GM21786 (cell line): ENCODE measurements around the gene CPTP.

Experiments used
- ATAC-seq: cut with Tn5 transposase; IDR thresholded peaks from one replicate; pipeline ENCODE4 v1.9.1; 2021; ENCODE audit not compliant: unreplicated experiment

The CPTP gene

GRCh38 chr1:1317420-1317819 is 7.2 kb upstream of the CPTP start:
- no peak for ATAC-seq

DNA sequence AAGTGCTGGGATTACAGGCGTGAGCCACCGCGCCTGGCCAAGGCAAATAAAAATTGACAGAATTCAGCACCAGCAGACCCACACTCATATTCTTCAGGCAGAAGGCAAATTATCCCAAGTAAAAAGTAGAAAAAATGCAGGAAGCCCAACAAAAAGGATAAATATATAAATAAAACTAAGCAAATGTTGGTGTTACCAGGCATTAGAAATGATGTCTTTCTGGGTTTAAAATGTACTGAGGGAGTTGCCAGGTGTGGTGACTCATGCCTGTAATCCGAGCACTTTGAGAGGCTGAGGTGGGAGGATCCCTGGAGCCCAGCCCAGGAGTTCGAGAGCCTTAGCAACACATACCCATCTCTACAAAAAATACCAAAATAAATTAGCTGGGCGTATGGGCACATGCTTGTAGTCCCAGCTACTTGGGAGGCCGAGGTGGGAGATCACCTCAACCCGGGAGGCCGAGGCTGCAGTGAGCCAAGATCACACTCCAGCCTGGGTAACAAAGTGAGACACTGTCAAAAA is 6.4 kb upstream of the CPTP start:
- ATAC-seq = no peak

GRCh38 chr1:1318777-1319645 is 5.6 kb upstream of the CPTP start:
- ATAC-seq = no peak

DNA sequence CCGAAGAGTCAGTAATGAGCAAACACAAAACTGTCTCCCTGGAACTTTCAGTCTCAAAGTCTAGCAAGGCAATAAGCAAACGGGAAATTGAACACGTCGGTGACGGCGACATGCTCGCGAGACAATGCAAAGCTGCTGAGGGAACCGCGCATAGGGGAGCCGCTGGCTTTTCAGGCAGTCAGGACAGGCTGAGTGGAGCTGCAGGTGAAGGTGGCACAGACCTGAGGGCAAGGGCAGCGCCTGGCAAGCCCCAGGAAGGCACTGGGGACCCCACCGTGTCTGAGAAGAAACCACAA is 5.0 kb upstream of the CPTP start:
- ATAC-seq = no peak

GRCh38 chr1:1320666-1321448 is 3.7 kb upstream of the CPTP start:
- no peak for ATAC-seq

DNA sequence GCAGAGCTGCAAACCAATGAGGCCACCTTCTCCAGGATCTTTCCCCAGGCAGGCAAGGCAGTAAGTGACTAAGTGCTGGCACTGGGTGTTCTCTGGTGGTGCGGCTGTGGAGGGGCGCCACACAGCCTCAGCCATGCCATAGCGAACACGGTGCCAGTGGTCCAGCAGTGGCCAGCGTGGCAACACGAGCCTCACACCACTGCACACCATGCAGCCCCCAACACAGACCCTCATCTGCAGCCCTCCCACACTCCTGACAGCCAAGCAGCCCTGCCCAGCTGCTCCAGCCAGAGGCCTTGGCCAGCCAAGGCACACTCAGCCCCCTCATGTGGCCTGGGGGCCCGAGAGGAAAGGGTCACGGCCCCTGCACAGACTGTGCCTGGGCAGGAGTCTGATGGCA is 3.1 kb upstream of the CPTP start:
- no peak for ATAC-seq

DNA sequence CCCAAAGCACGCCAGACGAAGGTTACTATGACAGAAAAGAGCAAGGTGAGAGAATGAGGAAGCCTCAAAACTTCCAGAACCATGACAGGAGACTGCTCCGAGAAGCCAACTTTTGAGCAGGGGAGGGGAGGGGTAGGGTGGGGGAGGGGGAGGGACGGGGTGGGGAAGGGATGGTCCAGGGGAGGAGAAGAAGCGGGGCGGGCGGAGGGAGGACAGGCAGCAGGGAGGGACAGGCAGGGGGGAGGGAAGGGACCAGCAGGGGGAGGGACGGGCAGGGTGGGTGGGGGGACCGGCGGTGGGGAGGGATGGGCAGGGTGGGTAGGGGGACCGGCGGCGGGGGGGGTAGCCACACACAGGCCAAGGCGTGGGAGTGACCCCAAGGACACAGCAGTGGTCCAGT is 2.2 kb upstream of the CPTP start:
- no peak for ATAC-seq

GRCh38 chr1:1322952-1323351 is 1.6 kb upstream of the CPTP start:
- ATAC-seq = no peak

DNA sequence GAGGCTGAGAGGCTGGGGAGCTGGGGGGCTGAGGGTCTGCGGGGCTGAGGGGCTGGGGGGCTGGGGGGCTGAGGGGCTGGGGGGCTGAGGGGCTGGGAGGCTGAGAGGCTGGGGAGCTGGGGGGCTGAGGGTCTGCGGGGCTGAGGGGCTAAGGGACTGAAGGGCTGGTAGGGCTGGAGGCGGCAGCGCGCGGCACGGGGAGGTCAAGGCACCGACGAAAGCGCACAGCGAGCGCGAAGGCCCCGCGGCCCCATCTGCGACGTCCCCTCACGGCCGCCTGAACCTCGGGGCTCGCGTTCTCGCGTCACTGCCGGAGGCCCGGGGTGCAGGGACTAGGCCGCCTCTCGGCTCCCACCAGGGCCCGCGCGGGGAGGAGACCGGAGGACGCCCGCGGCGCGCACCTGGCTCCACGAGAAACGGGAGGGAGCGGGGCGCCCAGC is 498 bp upstream of the CPTP start:
- ATAC-seq = peak; percentile 18

DNA sequence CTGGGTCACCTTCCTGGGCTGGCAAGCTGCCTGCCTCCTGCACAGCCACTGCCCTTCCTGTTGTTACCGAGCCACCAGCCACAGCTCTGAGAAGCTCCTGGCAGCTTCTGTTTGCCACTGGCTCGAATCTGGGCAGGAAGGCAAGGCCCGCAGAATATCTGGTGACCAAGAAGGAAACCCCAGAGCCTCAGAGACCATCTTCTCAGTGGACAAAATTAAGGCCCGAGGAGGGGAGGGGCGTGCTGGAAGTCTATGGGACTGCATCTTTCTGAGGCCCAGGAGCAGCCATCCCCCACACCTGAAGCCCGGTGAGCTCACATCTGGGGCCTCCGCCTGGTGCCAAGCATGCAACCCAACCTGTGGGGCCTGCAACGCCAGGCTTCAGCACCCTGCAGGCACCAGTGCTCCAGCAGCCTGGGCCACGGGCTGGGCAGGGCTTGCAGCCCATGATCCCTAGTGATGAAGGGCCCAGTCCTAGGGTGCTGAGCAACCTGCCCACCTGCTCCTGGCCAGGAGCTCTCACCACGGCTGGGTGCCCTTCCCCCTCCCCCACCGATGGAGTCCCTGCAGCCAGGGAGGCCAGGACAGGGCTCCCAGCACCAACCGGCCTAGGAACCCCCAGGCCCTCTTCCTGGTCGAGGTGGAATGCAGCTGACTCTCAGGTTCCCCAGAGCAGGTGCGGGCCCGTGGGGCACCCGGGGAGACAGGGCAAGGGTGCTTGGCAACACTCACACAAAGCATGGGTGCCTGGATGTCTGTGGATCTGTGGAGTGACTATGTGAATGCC is 879 bp downstream of the CPTP start:
- no peak for ATAC-seq

- ATAC-seq = no peak
Measured at GRCh38 chr1:1326075-1326605, 1.5 kb downstream of the CPTP start.

DNA sequence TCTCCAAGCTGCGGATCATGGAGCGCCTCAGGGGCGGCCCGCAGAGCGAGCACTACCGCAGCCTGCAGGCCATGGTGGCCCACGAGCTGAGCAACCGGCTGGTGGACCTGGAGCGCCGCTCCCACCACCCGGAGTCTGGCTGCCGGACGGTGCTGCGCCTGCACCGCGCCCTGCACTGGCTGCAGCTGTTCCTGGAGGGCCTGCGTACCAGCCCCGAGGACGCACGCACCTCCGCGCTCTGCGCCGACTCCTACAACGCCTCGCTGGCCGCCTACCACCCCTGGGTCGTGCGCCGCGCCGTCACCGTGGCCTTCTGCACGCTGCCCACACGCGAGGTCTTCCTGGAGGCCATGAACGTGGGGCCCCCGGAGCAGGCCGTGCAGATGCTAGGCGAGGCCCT is 2.7 kb downstream of the CPTP start:
- ATAC-seq = no peak

DNA sequence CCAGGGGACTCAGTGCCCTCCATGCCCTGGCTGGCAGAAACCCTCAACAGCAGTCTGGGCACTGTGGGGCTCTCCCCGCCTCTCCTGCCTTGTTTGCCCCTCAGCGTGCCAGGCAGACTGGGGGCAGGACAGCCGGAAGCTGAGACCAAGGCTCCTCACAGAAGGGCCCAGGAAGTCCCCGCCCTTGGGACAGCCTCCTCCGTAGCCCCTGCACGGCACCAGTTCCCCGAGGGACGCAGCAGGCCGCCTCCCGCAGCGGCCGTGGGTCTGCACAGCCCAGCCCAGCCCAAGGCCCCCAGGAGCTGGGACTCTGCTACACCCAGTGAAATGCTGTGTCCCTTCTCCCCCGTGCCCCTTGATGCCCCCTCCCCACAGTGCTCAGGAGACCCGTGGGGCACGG is 3.7 kb downstream of the CPTP start:
- ATAC-seq = no peak

DNA sequence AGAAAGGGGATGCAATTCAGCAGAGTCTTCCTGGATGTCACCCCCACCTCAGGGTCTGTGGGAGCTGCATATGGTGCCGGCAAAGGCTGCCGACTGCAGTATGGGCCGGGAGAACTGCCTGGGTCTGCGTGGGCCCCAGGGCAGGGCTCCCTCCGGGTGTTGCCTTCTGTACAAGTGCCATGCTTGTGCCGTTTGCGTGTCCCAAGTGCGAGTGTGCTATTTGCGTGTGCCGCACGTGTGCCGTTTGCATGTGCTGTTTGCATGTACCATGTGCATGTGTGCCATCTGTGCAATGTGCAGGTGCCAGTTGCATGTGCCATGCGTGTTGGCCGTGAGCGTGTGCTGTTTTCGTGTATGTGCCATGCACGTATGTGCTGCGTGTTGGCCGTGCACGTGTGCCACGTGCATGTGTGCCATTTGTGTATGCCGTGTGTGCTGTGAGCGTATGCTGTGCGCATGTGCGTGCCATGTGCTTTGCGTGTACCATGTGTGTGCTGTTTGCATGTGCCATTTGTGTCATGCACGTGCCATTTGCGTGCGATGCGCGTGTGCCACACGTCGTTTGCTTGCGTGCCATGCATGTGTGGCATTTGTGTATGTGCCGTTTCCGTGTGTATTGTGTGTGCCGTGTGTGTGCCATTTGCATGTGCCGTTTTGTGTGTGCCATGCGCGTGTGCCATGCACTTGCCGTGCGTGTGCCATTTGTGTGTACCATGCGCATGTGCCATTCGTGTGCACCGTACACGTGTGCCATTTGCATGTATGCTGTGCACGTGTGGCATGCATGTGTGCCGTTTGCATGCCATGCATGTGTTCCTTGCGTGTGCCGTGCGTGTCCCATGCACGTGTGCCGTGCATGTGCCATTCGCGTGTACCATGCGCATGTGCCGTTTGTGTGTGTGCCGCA is 5.0 kb downstream of the CPTP start:
- ATAC-seq = no peak

DNA sequence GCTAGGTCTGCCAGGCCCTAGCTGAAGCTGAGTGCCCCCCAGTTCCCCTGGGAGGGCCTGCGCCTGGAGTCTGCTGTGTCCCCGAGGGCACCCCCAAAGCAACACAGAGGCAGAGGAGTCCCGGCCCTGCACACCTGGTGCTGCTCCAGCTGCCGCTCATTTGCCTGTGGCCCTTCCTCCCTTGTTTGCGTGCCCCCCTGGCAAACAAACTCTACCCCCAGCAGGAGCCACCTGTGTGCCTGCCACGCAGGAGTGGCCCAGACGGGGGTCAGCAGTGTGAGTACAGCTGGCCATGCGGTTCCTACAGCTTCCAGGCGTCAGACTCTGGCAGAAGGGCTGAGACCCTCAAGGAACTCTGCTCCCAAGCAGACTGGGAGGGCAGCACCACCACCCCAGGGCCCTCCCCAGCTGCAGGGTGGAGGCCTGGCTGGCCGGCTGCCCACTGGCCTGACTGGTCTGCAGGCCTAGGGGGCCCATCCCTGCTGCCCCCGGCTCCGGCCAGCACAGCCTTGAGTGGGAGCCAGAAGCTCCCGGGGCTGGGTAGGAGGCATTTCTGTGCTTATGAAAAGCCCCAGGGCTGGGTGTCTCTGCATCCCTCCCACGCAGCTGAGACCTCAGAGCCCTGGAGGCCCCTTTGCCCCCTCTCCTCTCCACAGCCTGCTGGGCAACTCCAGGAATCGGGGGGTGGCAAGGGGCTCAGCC is 5.9 kb downstream of the CPTP start:
- ATAC-seq = no peak

- ATAC-seq = no peak
Measured at GRCh38 chr1:1331068-1331965, 6.7 kb downstream of the CPTP start, which contains the start of gene TAS1R3. Gene TAS1R3 (plus strand): TSS chr1:1331280. CDS start chr1:1331346, 66 bp downstream.

GRCh38 chr1:1332031-1332755 is 7.6 kb downstream of the CPTP start:
- no peak for ATAC-seq
